ENCODE measurements around the gene NEUROD1. TPM values are rescaled to one million over a fixed set of nuclear protein-coding genes. Genes with fewer than 3 reads are reported as not detected.

The NEUROD1 gene
- total RNA-seq, 1 experiment from 2014 or later = not detected

DNA sequence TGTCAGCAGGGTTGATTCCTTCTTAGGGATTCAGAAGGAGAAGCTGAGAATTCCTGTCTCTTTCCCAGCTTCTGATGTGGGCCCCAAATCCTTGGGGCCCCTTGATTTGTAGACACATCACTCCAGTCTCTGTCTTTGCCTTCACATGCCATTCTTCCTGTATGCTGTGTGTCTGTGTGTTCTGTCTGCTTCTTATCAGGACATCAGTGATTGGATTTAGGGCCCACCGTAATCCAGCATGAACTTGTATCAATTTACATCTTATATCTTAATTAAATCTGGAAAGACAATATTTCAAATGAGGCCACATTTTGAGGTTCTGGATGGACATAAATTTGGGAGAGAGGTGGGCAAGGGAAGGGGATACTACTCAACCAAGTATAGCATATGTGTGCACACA lies 9.7 kb downstream of the NEUROD1 start:
- DNase-seq = no peak
- Histone ChIP-seq H3K4me3 (ENCODE audit: insufficient read depth, low read depth, low read length) (no peak overlapping the region), H3K36me3 (replicated peaks; ENCODE audit: control insufficient read depth, insufficient read depth, low read length) (no peaks in the 10 kb centered on the region), H3K27me3 (ENCODE audit: control insufficient read depth, insufficient read depth, low read length) (peaks cover 27% of the 10 kb centered on the region)

DNA sequence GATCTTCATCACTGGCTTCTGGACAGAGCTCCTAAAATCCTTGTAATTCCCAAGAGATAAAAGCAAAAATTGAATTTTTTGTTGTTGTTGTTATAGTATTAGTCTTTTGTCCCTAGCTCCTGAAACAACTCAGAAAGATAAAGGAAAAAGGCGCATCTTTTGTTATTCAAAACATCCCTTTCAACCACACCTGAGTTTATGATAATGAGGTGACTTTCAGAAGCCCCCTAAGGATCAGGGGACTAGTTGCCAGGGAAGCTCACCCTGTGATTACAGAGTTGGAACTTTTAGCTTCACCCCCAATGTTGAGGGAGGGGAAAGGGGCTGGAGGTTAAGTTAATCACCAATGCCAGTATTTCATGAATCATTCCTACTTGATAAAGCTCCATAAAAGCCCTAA lies 13.1 kb downstream of the NEUROD1 start:
- peak; percentile 18 for DNase-seq
- Histone ChIP-seq H3K4me3 (ENCODE audit: insufficient read depth, low read depth, low read length) (no peak overlapping the region), H3K27me3 (ENCODE audit: control insufficient read depth, insufficient read depth, low read length) (peaks cover 8% of the 10 kb centered on the region), H3K36me3 (replicated peaks; ENCODE audit: control insufficient read depth, insufficient read depth, low read length) (no peaks in the 10 kb centered on the region)

DNA sequence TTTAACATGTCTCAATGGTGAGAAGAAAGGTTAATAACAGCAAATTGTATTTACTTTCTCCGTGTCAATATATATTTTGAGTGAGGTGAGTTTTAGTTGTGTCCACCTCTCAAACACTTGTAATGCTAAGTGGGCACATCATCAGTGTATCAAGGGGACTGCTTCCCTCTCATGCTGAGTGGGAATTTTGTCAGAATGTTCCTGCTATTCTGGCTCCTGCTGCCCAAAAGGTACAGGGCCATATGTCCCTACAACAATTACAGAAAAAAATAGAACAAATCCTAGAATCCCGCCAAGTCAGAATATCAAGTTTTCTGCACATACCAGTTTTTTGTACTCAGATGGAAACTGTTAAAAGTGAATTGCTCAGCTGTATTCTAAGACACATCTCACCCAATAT lies 18.0 kb downstream of the NEUROD1 start:
- H3K27me3 ChIP-seq (ENCODE audit: control insufficient read depth, insufficient read depth, low read length) = peaks cover 48% of the 10 kb centered on the region

DNA sequence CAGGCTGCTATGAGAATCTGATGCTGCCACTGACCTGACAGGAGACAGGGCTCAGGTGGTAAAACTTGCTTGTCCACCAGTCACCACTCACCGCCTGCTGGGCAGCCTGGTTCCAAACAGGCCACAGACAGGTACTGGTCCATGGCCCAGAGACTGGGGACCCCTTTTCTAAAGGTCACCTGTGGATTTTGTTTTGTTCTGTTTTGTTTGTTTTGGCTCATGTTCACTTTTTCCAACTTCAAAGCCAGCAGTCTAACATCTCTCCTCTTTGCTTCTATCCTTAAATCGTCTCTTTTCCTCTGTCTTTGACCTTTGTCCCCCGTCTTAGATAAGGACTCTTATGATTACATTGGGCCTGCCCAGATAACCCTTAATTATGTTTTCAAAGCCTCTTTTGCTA lies 20.1 kb downstream of the NEUROD1 start:
- peaks cover 68% of the 10 kb centered on the region for H3K27me3 ChIP-seq (ENCODE audit: control insufficient read depth, insufficient read depth, low read length)
- no peak overlapping the region for H3K4me3 ChIP-seq (ENCODE audit: insufficient read depth, low read depth, low read length)
- no peak for DNase-seq
- H3K36me3 ChIP-seq (replicated peaks; ENCODE audit: control insufficient read depth, insufficient read depth, low read length) = no peaks in the 10 kb centered on the region

More for the DNA sequence above, 18.0 kb downstream of the NEUROD1 start:
- DNase-seq = no peak
- Histone ChIP-seq H3K4me3 (ENCODE audit: insufficient read depth, low read depth, low read length) (no peak overlapping the region), H3K36me3 (replicated peaks; ENCODE audit: control insufficient read depth, insufficient read depth, low read length) (no peaks in the 10 kb centered on the region)

DNA sequence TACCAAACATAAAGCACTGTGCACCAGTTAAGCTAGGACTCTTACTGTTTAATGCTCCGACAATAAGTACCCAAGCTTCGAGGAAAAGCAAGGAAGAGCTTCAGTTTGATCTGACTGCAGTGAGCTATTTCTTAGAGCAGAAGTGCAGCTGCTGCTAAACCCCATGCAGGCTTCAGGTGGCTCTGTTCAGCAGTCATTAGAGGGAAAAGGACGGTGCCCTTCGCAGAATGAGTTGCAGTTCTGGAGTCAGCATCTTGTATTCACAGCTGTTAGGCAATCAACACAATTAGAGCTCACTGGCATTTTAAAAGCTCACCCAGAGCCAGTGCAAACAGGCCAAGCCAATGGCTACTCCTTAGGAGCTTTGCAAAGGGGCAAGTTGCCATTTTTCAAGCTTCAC lies 21.9 kb downstream of the NEUROD1 start:
- H3K4me3 ChIP-seq (ENCODE audit: insufficient read depth, low read depth, low read length) = no peak overlapping the region
- no peaks in the 10 kb centered on the region for H3K36me3 ChIP-seq (replicated peaks; ENCODE audit: control insufficient read depth, insufficient read depth, low read length)
- DNase-seq = no peak
- peaks cover 85% of the 10 kb centered on the region for H3K27me3 ChIP-seq (ENCODE audit: control insufficient read depth, insufficient read depth, low read length)

DNA sequence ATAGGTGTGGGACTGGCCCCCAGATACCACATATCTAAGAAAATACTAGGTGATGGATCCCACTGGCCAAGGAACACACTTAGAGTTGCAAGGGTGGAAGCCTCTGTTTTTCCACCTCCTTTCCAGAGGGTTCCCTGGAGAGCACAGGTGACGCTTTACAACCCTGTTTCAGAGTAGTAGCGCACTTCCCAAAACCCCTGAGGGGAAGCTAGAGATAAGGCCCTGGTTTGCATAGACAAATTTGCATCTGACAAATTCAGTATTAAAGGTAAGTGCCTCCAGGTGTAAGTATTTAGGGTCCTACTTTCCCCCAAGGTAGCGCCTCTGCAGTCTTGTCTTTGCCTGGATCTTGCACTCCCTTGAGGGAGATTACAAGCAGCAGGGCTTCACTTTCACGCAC lies 22.9 kb downstream of the NEUROD1 start:
- H3K27me3 ChIP-seq (ENCODE audit: control insufficient read depth, insufficient read depth, low read length) = peaks cover 85% of the 10 kb centered on the region
- no peaks in the 10 kb centered on the region for H3K36me3 ChIP-seq (replicated peaks; ENCODE audit: control insufficient read depth, insufficient read depth, low read length)
- peak overlapping the region; percentile 70 for H3K4me3 ChIP-seq (ENCODE audit: insufficient read depth, low read depth, low read length)
- DNase-seq = peak; percentile 17

DNA sequence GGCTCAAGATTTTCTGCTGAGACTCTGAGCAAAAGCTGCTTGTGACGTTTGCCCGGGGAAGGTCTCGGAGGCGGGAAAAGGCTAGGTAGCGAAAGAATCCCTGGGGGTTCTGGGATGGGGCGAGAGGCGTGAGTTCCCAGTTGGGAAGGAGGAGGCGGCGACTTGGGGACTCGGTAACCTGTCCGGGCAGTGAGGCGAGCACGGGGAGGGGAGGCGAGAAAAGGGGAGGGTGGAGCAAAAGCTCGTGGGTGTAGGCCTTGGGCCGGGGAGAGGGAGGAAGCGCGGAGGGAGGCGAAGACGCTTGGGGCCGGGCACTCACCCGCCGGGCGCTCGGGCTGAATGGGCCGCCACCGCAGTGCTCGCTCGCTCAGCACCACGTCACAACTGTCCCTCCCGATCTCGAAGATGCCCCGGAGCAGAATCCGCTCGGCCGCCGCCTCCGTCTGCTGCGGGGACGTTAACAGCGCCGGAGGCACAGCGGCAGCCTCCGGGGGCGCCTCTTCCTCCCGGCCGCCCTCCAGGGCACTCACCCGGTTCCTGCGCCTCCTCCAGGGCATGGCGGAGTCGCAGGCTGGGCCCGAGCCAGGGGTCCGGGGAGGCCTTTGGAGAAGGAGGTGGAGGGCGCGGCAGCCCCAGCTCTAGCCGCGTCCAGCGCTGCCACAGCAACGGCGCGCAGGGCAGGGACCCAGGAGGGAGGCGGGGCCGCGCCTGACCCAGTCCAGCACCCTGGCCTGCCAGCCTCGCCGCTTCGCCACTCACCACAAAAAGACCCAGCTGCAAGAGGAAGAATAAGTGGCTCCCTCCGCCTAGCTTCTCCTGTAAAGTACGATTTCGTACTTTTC lies 23.6 kb downstream of the NEUROD1 start, which contains the start of gene CERKL:
CERKL (minus strand) TSS at position 656 of the 842 bp plus-strand sequence; CDS start at position 557, 99 bp downstream.
- Histone ChIP-seq H3K27me3 (ENCODE audit: control insufficient read depth, insufficient read depth, low read length) (peaks cover 81% of the 10 kb centered on the region), H3K36me3 (replicated peaks; ENCODE audit: control insufficient read depth, insufficient read depth, low read length) (no peaks in the 10 kb centered on the region), H3K4me3 (ENCODE audit: insufficient read depth, low read depth, low read length) (peak within 1 kb of the TSS; percentile 70)
- DNase-seq = peak; percentile 84

DNA sequence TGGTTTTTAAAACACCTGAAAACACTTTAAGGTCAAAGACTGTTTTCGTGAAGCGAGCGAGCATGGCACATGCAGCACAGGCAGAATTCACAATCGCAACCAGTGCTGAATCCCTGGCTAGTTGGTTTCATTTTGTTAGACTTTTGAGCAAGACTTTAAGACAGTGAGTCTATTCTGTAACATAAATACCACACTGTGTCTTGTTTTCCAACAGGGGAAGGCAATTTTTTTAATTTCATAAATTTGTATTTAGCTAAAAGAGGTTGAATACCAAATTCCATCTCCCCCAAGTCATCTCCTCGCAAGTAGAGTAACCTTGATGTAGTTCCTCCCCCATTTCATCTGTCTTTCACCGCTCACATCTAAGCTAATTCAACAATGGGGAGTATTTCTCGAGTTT lies 24.8 kb downstream of the NEUROD1 start:
- no peaks in the 10 kb centered on the region for H3K36me3 ChIP-seq (replicated peaks; ENCODE audit: control insufficient read depth, insufficient read depth, low read length)
- DNase-seq = no peak
- peaks cover 73% of the 10 kb centered on the region for H3K27me3 ChIP-seq (ENCODE audit: control insufficient read depth, insufficient read depth, low read length)
- no peak overlapping the region for H3K4me3 ChIP-seq (ENCODE audit: insufficient read depth, low read depth, low read length)

DNA sequence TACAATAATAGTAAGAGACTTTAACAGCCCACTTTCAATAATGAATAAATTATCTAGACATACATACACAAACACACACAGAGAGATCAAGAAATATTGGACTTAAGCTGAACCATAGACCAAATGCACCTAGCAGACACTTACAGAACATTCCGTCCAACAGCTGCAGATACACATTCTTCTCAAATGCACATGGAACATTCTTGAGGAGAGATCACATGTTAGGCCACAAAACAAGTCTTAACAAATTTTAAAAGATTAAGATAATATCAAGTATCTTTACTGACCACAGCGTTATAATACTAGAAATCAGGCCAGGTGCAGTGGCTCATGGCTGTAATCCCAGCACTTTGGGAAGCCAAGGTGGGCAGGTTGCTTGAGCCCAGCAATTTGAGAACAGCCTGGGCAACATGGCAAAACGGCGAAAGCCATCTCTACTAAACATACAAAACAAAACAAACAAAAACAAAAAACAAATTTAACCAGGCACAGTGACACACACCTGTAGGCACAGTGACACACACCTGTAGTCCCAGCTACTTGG lies 30.8 kb downstream of the NEUROD1 start:
- Histone ChIP-seq H3K4me3 (ENCODE audit: insufficient read depth, low read depth, low read length) (no peak overlapping the region), H3K27me3 (ENCODE audit: control insufficient read depth, insufficient read depth, low read length) (peaks cover 14% of the 10 kb centered on the region), H3K36me3 (replicated peaks; ENCODE audit: control insufficient read depth, insufficient read depth, low read length) (no peaks in the 10 kb centered on the region)
- DNase-seq = no peak

DNA sequence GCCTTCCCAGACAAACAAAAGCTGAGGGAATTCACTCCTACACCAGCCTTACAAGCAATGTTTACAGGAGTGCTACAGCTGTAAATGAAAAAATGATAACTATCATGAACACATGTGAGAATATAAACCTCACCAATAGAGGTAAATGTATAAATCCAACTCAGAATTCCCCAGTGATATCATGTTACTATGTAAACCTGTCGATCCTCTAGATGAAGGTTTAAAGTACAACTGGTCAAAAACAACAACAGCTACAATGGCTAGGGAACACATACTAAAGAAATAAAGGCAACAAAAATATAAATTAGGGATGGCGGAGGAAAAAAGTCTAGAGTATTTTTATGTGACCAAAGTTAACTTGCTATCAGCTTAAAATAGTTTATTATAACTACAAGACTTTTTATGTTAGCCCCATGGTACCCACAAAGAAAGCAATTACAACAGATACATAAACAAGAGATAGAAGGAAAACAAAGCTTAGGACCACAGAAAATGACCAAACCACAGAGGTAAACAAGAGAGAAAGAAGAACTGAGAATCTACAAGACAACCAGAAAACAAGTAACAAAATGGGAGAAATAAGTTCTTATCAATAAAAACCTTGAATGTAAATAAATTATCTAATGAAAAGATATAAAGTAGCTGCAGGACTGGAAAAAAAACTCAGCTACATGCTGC lies 31.7 kb downstream of the NEUROD1 start:
- H3K27me3 ChIP-seq (ENCODE audit: control insufficient read depth, insufficient read depth, low read length) = peaks cover 5% of the 10 kb centered on the region
- no peaks in the 10 kb centered on the region for H3K36me3 ChIP-seq (replicated peaks; ENCODE audit: control insufficient read depth, insufficient read depth, low read length)
- no peak overlapping the region for H3K4me3 ChIP-seq (ENCODE audit: insufficient read depth, low read depth, low read length)
- DNase-seq = no peak

DNA sequence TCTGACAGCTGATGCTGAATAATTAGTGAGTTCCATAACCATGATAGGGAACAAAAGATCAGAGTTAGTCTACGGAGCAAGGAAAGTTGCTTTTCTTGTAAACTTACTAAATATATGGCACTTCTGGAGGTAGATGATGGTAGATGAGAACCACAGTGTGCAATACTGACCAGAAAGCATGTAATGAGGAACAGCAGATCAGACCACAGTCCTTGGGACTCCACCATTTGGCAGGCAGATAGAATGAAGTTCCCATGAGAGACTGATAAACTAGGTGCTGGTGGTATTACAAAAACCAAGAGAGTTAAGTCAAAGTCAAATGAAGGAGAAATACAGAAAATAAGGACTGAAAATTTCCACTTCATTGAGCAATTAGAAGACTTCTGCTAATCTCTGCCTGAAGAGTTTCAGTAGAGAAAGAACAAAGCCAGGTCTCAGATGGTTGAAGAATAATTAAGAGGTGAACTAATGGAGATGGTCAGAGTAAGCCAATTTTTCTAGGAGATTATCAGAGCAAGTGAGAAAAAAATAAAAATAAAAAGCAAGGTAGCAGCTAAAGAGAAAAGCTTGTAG lies 33.8 kb downstream of the NEUROD1 start:
- Histone ChIP-seq H3K27me3 (ENCODE audit: control insufficient read depth, insufficient read depth, low read length) (no peaks in the 10 kb centered on the region), H3K4me3 (ENCODE audit: insufficient read depth, low read depth, low read length) (no peak overlapping the region), H3K36me3 (replicated peaks; ENCODE audit: control insufficient read depth, insufficient read depth, low read length) (no peaks in the 10 kb centered on the region)
- DNase-seq = no peak

DNA sequence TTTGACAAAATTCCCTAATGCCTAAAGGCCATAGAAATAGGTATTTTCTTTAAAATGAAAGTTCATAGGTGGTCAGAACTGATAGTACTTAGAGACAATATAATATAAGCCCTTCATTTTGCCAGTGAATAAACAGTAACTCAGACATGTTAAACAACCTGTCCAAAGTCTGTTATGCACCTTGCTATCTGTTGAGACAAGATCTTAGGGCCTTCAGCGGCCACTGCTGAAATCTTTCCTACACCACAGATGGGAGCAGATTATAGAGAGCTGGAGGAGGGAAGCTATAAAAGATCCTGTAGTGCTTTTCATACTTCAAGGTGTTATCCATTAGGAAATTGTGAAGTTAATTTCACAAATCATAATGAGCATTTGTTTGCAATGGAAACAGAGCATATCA lies 37.2 kb downstream of the NEUROD1 start:
- no peak overlapping the region for H3K4me3 ChIP-seq (ENCODE audit: insufficient read depth, low read depth, low read length)
- H3K36me3 ChIP-seq (replicated peaks; ENCODE audit: control insufficient read depth, insufficient read depth, low read length) = no peaks in the 10 kb centered on the region
- H3K27me3 ChIP-seq (ENCODE audit: control insufficient read depth, insufficient read depth, low read length) = no peaks in the 10 kb centered on the region
- DNase-seq = no peak

DNA sequence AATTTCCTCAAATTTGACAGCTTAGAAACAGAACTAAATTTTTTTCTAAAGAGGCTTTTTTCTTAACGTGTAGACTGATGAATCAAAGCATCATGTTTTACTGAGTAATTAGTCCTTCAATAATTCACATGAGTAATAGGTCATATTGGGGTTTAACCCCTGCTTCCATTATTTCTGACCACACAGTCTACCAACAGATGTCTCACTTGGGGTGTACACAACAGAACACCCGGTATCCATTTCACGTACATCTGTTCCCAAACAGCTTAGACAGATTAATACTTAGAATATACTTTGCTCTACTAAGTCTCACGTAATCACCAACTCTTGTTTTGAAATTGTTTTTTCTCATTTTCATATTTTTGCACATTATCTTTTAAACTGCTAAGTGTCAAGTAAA lies 38.2 kb downstream of the NEUROD1 start:
- no peaks in the 10 kb centered on the region for H3K27me3 ChIP-seq (ENCODE audit: control insufficient read depth, insufficient read depth, low read length)
- no peaks in the 10 kb centered on the region for H3K36me3 ChIP-seq (replicated peaks; ENCODE audit: control insufficient read depth, insufficient read depth, low read length)
- DNase-seq = no peak
- no peak overlapping the region for H3K4me3 ChIP-seq (ENCODE audit: insufficient read depth, low read depth, low read length)

DNA sequence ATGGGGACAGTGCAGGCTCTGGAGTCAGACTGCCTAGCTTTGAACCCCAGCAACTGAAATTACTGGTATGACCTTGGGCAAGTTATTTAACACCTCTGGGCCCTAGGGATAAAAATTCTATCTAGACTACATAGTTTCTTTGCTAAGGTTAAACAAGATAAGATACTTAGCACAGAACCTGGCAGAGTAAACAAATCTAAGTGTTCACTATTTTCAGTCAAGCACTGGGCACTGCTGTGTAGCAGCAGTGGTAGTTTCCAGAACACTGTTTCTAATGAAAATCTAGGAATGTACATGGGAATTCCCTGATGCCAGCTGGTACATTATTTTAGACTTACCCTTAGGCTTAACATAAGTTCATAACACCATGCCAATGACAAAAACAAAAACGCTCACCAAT lies 40.6 kb downstream of the NEUROD1 start:
- Histone ChIP-seq H3K4me3 (ENCODE audit: insufficient read depth, low read depth, low read length) (no peak overlapping the region), H3K27me3 (ENCODE audit: control insufficient read depth, insufficient read depth, low read length) (no peaks in the 10 kb centered on the region), H3K36me3 (replicated peaks; ENCODE audit: control insufficient read depth, insufficient read depth, low read length) (no peaks in the 10 kb centered on the region)
- no peak for DNase-seq
